Nephron (organoid): ENCODE measurements around the gene NUP50.
A peak's percentile ranks its signal among the peaks of the same experiment; 100 is the strongest.

Experiments
- H3K27ac Mint-ChIP-seq, 3 experiments: 2 replicates each; pipeline ENCODE4 v1.8.0; 2020; ENCODE audit warnings: mixed read lengths in 3 of 3, mild to moderate bottlenecking in 2 of 3, moderate library complexity in 1 of 3
- H3K27me3 Mint-ChIP-seq: 2 replicates; pipeline ENCODE4 v1.8.0; 2021; ENCODE audit warnings: low read depth, mild to moderate bottlenecking, moderate library complexity, mixed read lengths
- H3K36me3 Mint-ChIP-seq: 2 replicates; pipeline ENCODE4 v1.8.0; 2020; ENCODE audit warnings: low read depth, mixed read lengths
- H3K4me1 Mint-ChIP-seq: 2 replicates; pipeline ENCODE4 v1.8.0; 2020; ENCODE audit warnings: mixed read lengths
- H3K4me3 Mint-ChIP-seq, 3 experiments: 2 replicates each; pipeline ENCODE4 v1.8.0; 2020; ENCODE audit warnings: mild to moderate bottlenecking in 3 of 3, mixed read lengths in 3 of 3, moderate library complexity in 2 of 3
- H3K9me3 Mint-ChIP-seq: 2 replicates; pipeline ENCODE4 v1.8.0; 2020; ENCODE audit warnings: mixed read lengths
- TF ChIP-seq, protein P1 (sequence below), 3 experiments: fragments of 200-600 bp; sonication (generic); IDR thresholded peaks; one replicate each; pipeline ENCODE4 v1.5.0; 2021; ENCODE audit warnings: antibody characterized with exemption in 3 of 3; ENCODE audit not compliant: unreplicated experiment in 3 of 3

NUP50 gene

DNA sequence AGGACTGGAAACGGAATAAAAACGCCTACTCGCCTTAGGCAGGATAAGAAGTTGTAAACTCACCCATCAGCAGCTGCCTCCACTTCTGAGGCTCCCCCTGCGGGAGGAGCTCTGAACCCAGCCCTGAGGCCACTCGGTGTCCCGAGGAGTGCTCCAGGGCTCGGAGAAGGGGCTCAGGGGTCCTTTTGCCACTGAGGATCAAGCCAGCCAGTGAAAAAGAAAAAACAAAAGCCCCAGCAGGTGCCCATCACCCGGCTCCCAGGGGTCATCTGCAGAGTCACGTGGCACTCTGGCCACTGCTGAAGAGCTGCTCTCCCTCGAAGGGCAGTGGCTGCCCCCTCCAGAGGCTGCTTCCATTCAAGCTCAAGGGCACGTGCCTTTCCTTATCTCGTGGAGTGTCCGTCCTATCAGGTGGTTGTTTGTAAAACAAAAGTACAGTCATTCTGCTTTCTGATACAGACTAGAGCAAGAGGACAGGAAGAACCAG, 29.0 kb downstream of the NUP50 start:
- H3K4me3 Mint-ChIP-seq, result no peak overlapping the region
- no peak overlapping the region for H3K27ac Mint-ChIP-seq
- TF ChIP-seq, protein P1, sequence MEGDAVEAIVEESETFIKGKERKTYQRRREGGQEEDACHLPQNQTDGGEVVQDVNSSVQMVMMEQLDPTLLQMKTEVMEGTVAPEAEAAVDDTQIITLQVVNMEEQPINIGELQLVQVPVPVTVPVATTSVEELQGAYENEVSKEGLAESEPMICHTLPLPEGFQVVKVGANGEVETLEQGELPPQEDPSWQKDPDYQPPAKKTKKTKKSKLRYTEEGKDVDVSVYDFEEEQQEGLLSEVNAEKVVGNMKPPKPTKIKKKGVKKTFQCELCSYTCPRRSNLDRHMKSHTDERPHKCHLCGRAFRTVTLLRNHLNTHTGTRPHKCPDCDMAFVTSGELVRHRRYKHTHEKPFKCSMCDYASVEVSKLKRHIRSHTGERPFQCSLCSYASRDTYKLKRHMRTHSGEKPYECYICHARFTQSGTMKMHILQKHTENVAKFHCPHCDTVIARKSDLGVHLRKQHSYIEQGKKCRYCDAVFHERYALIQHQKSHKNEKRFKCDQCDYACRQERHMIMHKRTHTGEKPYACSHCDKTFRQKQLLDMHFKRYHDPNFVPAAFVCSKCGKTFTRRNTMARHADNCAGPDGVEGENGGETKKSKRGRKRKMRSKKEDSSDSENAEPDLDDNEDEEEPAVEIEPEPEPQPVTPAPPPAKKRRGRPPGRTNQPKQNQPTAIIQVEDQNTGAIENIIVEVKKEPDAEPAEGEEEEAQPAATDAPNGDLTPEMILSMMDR (IDR thresholded peaks at IDR 0.05; ENCODE audit: unreplicated experiment in 3 of 3), result no peak
- no peaks in the 10 kb centered on the region for H3K27me3 Mint-ChIP-seq
- peaks cover 3% of the 10 kb centered on the region for H3K4me1 Mint-ChIP-seq
- H3K36me3 Mint-ChIP-seq, result peaks cover 13% of the 10 kb centered on the region
- H3K9me3 Mint-ChIP-seq, result no peaks in the 10 kb centered on the region

DNA sequence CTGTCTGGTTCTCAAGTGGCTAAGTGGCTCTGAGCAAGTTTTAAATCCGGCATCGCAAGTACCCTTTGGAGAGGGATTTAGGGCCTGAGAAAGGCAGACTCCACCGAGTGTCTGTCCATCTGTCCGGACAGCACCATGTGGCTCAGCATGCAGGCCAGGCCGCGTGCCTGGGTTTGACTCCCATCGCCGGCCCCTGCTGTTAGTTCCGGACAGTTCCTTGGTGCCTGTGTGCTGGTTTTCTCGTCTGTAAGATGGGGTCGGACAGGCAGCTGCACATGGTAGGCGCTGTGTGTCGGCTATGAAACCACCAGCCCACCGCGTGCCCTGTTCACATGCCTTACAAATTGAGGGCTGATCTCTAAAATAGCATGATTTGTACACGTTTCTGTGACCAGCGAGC, 31.0 kb downstream of the NUP50 start:
- peaks cover 10% of the 10 kb centered on the region for H3K36me3 Mint-ChIP-seq
- H3K9me3 Mint-ChIP-seq, result no peaks in the 10 kb centered on the region
- TF ChIP-seq, protein P1 (IDR thresholded peaks at IDR 0.05; ENCODE audit: unreplicated experiment in 3 of 3), result no peak

DNA sequence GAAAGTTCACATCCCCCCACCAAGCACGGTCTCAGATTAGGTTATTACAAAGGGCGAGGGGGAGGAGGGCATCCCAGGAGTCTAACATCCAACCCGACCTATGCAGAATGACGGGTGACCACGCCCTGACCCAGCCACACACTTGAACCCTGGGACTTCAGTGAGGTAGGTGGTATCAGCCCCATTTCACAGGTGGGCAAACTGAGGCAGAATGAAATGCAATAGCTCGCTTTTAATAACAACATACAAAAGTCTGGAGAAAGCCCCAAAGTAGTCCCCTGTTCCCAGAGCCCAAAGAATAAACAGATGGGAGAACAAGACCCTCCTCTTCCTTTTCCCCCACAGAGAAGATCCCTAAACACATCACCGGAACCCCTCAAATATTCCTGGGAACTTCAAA, 31.9 kb downstream of the NUP50 start:
- TF ChIP-seq, protein P1 (IDR thresholded peaks at IDR 0.05; ENCODE audit: unreplicated experiment in 3 of 3), result no peak
- no peak overlapping the region for H3K4me3 Mint-ChIP-seq

More for the DNA sequence above, 31.0 kb downstream of the NUP50 start:
- Mint-ChIP-seq H3K4me3 (no peak overlapping the region), H3K4me1 (peaks cover 9% of the 10 kb centered on the region), H3K27me3 (no peaks in the 10 kb centered on the region), H3K27ac (no peak overlapping the region)

DNA sequence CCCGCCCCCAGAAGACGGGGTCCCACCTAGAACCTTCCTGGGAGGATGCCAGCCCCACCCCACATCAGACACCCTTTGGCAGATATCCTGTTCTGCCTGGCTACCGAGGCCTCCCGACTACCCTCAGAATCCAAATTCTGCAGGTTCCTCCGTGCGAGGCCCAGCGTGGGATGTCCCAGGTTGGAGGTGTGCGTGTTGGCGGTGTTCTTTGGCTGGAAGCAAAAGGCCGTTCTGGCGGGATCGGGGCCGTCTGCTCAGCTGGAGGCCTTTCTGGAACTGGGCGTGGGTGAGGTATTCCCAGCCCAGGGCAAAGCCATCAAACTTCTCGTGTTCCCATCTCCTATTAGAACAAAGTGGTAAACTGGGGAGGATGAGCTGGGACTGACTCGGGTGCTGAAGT, 32.6 kb downstream of the NUP50 start:
- no peak overlapping the region for H3K4me3 Mint-ChIP-seq
- TF ChIP-seq, protein P1 (IDR thresholded peaks at IDR 0.05; ENCODE audit: unreplicated experiment in 3 of 3), result no peak
- H3K27me3 Mint-ChIP-seq, result no peaks in the 10 kb centered on the region
- H3K4me1 Mint-ChIP-seq, result peaks cover 18% of the 10 kb centered on the region
- no peak overlapping the region for H3K27ac Mint-ChIP-seq
- no peaks in the 10 kb centered on the region for H3K9me3 Mint-ChIP-seq
- H3K36me3 Mint-ChIP-seq, result peaks cover 16% of the 10 kb centered on the region

More for the DNA sequence above, 31.9 kb downstream of the NUP50 start:
- Mint-ChIP-seq H3K27ac (no peak overlapping the region), H3K27me3 (no peaks in the 10 kb centered on the region), H3K36me3 (peaks cover 15% of the 10 kb centered on the region), H3K4me1 (peaks cover 11% of the 10 kb centered on the region), H3K9me3 (no peaks in the 10 kb centered on the region)

- H3K4me3 Mint-ChIP-seq, result no peak overlapping the region
Observed at GRCh38 chr22:45196926-45197605, 33.3 kb downstream of the NUP50 start.

More at GRCh38 chr22:45196926-45197605, 33.3 kb downstream of the NUP50 start:
- TF ChIP-seq, protein P1 (IDR thresholded peaks at IDR 0.05; ENCODE audit: unreplicated experiment in 3 of 3), result no peak
- Mint-ChIP-seq H3K27me3 (no peaks in the 10 kb centered on the region), H3K9me3 (no peaks in the 10 kb centered on the region), H3K27ac (peak overlapping the region in 1 of 3 experiments; percentile 30), H3K4me1 (peaks cover 24% of the 10 kb centered on the region), H3K36me3 (peaks cover 21% of the 10 kb centered on the region)
